Activated naive CD4-positive, alpha-beta T cell treated with anti-CD3 and anti-CD28 coated beads, Interleukin-2, amount 50 U/mL, for 16 hours (primary cell): ENCODE data around the gene CNOT8.

ENCODE experiments used
- DNase-seq: peaks from one replicate; pipeline ENCODE4 v3.0.0-alpha.2; 2020

CNOT8 gene

DNA sequence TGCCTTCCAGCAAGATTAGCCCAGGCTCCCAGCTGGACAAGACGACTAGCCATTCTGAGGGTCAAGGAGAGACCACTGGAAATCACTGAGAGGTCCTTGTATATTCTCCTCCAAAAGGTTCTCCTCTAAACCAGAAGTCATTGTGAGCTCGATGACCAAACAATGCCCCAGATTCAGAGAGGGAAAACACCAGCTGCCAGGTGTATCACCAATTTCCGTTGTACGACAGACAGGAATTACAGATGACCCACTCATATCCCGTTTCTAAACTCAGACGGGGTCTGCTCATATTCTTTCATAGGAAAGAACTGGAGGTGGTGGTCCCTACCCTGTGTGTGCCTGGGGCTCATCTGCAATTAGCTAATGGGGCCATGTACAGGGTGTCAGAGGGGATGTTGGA lies 22.2 kb upstream of the CNOT8 start:
- no peak for DNase-seq

DNA sequence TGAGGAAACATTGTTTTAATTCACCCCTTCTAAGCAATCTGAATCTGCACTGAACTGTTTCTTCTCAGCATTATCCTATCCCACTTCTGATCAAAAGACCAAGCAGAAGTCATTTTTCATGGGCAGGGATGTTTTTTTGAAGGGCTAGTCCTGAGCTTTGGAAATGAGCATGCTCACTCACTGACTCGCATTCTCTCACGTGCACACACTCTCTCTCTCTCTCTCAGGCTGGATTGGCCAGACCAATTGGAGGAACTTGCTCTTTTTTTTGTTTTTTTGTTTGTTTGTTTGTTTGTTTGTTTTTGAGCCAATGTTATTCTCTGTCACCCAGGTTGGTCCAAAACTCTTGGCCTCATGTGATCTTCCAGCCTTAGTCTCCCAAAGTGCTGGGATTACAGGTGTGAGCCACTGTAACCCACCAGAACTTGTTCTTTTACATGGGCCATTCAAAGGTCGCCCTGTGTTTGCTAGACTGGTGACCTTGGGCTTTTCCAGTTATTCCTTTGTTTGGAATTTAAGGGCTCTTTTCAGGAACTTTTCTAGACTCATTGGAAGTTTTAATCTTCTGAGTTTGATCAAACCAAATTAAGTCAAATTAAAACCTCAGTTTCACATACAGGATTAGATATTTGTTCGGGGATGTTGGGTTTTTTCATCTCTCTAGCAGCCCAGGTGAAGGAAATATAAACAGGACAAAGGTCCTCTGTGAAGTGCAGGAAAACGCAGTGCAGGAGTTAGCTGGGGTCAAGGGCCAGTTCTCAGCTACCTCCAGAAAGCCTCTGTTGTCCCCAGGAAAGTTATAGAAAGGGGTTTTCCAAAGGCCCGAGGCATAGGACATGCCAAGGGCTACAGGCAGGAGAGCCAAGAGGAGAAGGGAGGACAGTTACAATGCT lies 21.2 kb upstream of the CNOT8 start:
- no peak for DNase-seq

DNA sequence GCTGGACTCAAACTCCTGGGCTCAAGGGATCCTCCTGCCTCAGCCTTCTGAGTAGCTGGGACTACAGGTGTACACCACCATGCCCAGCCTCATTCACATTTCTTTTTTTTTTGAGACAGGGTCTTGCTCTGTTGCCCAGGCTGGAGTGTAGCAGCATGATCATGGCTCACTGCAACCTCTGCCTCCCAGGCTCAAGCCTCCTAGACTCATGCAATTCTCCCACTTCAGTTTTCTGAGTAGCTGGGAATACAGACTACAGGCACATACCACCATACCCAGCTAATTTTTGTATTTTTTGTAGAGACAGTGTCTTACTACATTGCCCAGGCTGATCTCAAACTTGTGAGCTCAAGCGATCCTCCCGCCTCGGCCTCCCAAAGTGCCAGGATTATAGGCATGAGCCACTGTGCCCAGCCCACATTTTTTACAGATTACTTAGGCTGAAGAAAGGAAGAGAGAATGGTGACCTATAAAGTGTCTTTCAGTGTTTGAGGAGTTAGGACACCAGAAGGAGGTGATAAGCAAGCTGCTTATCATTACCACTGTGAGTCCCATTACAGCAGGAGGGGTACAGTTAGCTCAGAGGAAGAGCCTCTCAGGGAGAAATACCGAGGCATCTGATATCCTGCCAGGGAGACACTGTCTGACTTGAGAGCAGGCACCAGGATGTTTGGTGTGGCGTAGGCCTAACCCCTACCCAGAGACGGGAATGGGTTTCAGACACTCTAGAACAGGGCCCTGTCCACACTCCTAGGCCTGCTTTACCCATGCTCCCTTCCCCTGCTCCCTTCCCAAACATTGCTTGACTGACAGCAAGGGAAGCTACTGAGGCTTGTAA lies 17.8 kb upstream of the CNOT8 start:
- DNase-seq: no peak

DNA sequence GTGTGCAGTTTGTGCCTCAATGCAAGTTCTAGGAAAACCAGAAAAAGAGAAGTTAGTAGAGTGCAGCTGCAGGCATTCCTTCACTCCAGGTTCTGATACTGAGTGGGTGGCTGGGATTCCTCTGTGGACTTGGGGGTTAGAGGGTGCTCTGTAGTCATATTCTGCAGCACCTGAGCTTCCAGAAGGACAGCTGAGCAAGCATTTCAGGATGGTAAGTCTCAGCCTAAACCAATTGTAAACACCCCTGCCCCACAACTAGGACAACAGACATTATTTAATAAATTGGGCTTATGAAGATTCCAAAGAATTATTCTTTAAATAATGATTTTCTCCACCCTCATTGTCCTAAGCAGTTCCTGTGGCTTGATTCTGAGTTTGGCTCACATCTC lies 17.2 kb upstream of the CNOT8 start:
- DNase-seq: no peak

DNA sequence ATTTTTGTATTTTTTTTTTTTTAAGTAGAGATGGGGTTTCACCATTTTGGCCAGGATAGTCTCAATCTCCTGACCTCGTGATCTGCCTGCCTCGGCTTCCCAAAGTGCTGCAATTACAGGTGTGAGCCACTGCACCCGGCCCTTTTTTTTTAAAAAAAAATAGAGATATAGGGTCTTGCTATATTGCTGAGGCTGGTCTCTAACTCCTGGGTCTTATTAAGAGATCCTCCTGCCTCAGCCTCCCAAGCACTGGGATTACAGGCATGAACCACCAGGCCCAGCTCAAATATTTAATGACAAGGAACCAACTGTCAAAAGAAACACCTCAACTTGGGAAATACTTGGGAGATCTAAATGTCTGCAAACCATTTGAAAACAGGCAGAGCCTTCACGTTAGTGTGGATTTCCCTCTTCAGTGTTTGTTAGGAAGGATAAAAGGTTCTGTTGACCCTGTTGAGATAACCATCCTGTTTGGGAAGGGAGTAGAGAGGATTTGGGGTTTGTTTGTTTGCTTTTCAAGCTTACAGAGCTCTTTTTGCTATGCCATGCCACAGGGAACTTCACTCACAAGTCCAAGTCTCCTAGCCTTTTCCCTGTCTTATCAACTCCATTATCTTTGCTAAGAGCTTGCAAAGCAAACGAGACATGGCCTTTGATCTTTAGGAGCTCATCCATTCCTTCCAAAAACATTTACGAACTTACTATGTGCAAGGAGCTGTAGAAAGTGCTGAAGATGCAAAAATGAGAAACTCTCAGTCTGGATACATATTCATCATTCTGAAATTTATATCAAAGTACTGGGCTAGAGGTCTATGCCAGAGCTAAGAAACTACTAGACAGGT lies 15.5 kb upstream of the CNOT8 start:
- DNase-seq: no peak

DNA sequence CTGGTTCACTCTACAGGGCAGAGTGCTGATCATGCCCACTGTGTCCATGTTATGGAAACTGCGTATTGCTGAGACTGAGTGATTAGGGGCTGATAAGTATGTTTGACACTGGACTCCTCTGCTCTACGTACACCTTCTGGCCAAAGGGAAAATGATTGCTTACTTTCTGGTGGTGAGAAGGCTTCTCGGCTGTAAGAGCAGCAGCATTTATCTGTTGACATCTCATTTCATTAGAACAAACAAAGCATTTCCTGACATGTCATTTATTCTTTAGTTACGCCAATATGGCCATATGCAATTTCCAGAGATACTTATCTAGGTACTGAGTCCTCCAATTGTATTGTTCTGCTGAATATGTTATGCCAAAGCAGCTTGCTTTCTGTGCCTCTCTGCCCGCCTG lies 13.6 kb upstream of the CNOT8 start:
- DNase-seq: no peak

DNA sequence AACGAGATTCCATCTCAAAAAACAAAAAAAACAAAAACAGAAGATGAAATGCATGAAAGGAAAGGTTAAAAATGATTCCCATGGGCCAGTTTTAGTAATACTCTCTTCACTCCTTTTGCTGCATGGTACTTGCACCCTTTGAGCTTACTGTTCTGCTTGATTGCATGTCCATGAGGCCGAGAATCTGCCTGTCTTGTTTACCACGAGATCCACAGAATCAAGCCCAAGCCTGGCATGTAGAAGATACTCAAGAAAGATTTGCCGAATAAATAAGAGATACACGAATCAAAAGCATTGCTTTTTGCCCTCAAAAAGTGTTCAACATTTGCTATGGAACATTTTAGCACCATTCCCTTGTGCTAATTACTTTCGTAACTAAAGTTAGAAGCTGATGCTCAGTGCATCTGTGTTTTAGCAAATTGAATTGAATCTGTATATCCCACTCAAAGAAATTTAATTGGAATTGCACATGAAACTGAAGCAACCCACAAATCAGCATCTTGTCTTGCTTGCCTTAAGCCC lies 9.1 kb upstream of the CNOT8 start:
- DNase-seq: no peak

DNA sequence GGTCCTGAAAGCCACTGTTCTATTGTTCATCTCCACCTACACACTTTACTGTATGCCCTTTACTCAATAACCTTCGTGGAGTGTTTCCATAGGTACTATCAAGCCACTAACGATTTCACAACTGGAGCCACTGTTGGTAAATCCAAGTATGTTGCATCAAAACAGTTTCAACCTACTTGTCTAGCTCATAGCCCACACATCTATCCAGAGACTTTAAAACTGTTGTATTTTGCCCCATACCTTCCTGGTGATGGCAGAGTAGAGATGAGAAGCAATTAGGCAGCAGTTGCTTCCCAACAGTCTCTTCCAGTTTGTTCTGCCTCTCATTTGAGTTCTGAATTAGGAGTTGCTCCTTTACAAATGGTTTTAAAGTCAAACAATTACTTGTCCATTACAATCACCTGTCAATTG lies 8.6 kb upstream of the CNOT8 start:
- no peak for DNase-seq

DNA sequence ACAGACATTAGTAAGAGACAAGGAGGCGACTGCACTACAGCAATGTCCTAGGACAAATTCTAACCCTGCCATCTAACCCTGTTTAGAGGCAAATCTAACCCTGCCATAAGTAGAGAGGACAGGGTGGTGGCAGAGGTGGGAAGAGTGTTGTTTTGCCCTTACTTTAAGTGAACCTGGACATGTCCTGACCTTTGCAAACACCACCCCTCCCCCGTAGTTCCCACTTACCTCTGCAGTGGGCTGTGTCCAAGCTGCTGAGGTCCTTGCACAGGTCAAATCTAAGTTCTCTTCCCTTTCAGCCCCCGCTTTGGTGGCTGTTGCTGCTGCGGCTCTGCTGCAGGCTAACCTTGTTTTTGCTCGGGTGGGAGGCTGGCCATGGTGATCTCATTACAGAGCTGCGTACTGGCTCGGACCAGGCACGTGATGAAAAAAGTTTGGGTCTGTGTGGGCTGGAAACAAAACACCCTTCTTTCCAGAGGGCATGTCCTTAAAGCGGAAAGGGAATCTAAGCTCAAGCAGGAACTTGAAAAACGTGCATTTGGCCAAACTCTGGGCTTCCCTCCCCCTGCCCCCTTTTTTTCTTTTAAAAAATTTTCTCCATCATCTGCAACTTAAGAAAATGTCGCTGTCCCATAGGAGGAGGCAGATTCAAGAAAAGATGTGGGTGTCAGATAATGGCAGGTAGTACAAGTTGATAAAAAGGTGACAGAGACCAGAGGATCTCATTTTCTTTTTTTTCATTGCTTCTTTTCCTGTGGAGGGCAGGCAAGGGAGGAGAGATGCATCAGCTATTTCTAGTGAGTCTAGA lies 8.0 kb upstream of the CNOT8 start, which contains the start of gene FAXDC2:
FAXDC2 (minus strand) TSS at position 349 of the 808 bp plus-strand sequence. CDS start 12,425 bp downstream, outside the sequence.
- DNase-seq: no peak

DNA sequence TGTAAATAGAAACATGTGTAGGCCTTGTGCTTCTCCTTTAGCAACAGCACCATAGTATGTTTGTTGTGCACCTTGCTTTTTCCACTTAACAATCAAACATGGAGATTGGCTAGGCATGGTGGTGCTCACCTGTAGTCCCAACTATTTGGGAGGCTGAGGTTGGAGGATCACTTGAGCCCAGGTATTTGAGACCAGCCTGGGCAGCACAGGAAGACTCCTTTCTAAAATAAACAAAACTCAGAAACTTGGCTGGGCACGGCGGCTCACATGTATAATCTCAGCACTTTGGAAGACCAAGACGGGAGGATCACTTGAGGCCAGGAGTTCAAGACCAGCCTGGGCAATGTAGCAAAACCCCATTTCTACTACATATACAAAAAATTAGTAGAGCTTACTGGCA lies 7.1 kb upstream of the CNOT8 start:
- no peak for DNase-seq

DNA sequence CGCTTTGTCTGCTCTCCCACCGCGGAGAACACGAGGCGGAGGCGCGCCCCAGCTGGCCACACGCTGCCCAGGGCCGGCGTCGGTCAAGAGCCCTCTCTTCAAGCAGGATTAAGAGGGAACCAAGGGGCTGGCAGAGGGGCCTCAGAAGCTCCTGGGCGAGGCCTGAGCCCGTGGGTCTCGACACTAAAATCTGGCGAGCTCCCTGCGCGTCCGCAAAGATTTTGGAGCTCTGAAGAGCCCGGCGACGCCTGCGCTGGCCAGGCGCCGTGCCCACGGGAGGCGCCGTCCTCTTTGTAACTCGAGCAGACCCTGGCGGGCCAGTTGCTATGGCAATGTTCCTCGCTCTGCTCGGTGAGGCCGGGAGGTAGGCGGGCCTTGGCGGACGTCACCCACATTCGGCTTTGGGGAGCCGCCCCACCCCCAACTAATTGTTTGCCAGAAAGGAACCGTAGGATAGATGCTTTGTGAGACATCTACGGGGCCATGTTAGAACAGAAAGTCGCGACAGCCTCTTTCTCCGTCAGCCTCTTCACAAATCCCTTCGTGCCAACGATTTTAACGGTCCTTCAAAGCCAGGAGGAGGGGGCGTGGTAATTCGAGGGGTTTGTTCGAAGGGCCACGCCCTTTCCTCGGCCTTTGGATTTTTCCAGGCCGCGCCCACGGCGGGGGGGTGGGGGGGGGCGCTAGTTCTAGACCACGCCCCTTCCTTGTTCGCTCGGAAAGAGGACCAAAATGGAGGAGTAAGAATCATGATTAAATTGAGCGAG lies 714 bp upstream of the CNOT8 start:
- DNase-seq: peak; percentile 83

DNA sequence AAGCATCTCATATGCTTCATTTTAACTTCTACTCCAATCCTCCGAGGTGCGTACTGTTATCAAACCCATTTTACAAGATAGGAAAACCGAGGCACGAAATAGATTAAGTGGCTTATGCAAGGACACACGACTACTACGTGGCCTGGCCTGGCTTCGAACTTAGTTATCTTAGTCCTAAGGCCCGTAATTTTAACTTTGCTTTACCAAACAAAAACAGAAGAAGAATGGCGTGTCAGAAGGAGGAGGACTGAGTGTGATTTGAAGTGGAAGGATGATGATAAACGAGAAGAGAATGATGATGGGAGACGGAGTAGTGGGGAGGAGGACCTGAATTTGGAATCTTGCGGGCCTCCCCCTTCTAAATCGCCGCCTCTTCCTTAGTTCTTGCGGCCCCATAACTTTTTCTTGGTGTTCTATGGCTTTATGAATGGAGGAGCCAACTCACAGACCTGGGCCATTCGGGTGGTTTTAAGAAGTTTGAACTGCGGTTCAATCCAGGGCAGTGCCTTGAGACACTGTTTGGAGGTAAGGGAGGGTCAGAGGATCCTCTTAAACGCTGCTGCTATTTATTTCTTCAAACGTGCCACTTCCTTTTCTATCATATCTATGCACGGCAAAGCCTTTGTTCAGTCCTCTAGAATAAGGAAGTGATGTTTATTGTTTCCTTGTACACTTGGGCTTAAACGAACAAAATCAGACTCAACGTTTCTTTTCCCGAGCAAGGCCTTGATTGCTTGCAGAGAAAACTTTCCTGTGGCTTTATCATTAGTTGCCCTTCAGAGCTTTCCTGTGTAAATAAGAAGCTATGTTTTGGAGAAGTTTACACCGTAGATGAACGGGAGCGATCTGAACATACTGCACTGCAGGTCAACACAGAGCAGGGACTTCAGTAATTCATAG lies 795 bp downstream of the CNOT8 start:
- no peak for DNase-seq

DNA sequence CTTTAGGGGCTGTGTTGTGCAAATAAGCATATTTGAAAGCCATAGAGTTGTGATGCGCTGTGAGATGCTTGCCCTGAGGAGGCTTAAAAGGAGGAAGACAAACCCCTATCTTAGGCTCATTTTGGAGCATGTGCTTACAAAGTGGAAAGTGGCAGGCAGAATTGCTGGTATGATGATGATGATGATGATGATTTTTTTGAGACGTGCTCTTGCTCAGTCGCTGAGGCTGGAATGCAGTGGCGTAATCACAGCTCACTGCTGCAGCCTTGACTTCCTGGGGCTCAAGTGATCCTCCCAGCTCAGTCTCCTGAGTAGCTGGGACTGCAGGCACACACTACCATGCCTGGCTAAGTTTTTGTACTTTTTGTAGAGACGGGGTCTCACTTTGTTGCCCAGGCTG lies 1.7 kb downstream of the CNOT8 start:
- no peak for DNase-seq

DNA sequence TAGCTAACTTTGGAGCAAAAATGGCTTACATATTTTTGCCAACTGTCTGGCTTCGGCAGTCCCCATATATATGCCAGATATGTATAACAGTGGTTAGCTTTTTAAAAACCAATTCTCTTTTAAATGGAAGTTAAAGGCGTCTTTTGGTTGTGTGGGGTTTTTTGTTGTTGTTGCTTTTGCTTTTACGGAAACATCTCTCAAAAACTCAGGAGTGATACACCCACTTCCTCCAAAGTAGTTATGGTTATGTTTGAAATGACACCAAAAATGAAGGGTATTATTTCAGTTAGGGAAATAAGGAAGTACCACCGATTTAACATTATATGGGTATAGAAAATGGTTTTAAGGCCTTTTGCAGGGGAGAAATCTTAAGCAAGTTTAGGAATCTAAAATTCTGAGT lies 2.3 kb downstream of the CNOT8 start:
- no peak for DNase-seq

DNA sequence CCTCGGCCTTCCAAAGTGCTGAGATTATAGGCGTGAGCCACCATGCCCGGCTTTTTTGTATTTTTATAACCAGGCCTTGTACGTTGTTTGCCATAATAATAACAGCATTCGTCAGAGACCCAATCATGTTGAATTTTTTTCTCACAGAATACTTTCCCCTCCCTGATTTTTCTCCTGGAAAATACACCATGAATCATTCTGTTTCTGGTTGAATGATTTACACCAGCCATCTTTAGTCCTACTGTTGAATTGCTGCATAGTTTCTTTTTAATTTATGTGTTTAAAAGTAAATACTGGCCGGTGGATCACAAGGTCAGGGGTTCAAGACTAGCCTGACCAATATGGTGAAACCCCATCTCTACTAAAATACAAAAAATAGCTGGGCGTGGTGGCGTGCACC lies 3.5 kb downstream of the CNOT8 start:
- no peak for DNase-seq

DNA sequence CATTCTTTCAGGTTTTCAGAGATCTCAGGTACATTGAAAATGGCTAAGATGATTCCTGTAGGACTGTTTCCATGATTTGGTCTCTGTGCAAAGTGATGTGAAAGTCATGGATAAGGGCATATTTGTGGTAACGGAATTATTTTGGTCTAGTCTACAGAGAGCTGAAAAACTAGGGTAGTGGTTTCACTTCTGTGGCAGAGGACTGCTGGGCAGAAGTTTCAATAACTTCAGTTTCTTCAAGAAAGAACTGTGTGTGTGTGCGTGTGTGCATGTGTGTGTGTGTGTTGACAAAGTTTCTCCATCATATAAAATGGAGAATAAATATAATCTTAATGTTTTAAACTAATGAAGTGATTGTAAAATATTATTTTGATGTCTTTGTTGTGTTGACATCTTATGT lies 4.3 kb downstream of the CNOT8 start:
- DNase-seq: no peak

DNA sequence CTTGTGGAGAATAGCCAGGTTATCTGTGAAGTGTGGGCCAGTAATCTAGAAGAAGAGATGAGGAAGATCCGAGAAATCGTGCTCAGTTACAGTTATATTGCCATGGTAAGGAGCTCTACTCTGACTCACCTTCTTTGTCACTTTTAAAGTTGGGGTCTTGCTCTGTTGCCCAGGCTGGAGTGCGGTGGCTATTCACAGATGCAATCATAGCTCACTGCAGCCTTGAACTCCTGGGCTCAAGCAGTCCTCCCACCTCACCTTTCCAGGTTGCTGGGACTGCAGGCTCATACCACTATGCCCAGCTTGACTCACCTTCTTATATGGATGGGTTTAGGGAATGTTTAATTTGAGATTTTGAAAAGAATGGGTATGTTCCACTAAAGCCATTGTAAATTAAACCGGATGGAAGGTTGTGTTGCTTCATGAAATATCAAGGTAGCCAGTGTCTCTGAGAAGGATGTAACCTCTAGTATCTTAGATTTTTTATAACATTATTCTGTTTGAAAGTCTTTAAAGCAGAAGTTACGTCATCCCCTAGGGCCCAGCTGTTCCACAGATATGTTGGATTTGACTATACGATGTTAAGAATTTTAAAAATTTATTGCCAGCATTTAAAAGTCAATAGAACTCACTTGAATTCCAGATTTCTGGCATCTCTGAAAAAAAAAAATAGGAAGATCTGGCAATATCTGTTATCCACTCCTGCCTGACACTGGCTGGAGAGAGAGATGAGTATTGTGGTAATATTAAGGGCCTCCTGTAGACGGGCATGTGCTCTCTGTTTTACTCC lies 5.1 kb downstream of the CNOT8 start:
- no peak for DNase-seq

DNA sequence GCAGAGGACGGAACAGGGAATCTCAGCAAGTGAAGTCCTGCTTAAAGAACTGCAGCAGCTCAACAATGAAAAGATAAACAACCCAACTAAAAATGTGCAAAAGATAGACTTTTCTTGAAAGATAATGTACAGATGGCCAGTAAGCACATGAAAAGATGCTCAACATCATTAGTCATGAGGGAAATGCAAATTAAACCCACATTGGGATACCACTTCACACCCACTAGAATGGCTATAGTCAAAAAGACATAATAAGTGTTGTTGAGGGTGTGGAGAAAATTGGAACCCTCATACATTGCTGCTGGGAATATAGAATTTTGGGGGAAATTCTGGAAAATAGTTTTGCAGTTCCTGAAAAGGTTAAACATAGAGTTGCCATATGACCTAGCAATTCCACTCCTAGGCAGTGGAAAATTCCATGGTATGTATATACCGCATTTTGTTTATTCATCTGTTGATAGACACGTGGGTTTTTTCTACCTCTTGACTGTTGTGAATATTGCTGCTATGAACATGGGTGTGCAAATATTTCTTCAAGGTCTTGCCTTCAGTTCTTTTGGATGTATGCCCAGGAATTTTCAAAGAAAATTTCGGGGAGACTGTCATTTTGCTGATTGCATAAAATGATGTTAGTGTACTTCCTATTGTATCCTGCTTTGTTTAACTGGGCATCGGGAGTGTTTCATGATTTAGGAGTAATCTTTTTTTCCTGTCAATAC lies 7.2 kb downstream of the CNOT8 start:
- DNase-seq: no peak

DNA sequence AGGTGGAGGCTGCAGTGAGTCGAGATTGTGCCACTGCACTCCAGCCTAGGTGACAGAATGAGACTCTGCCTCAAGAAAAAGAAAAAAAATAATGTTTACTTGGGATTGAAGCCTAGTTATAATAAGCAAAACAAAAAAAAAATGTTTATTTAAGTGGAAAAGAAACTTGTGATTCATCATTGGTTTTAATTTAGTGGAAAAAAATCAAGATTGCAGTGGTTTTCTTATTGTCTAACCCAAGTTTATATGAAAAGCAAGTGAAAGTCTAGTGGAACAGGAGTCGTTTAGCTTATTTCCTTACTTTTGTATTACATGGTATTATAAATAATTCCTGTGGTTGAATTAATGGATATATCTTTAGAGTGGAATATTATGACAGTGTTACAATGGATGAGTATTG lies 8.4 kb downstream of the CNOT8 start:
- no peak for DNase-seq
